MM.1S (cell line): Measurements from ENCODE around the gene KCNQ1.

Experiments
- EZH2 ChIP-seq: fragments of 300-600 bp; sonication (generic); optimal IDR thresholded peaks from 2 replicates; pipeline ENCODE3; 2017; ENCODE audit warnings: low read depth, mild to moderate bottlenecking, antibody characterized with exemption, low read length, mixed read lengths
- EZH2phosphoT487 ChIP-seq: fragments of 300-600 bp; sonication (generic); IDR thresholded peaks from 2 replicates; pipeline ENCODE4 v1.6.1; 2018; ENCODE audit warnings: antibody characterized with exemption, low read length

GRCh38 chr11:2883979-2884815 lies 439.4 kb downstream of the KCNQ1 start:
- TF ChIP-seq EZH2 (no peak), EZH2phosphoT487 (no peak)
